H1 (cell line): ENCODE results near the gene TBX21. TPM values are rescaled to one million over a fixed set of nuclear protein-coding genes. Genes with fewer than 3 reads are reported as not detected.

Source experiments
- CTCF ChIA-PET: fragments of 300-600 bp; sonication (Branson Sonifier 250); formaldehyde crosslinking; loops from one replicate; lab custom pipeline; 2021; ENCODE audit not compliant: partially characterized antibody; lab: Charles Lee
- POLR2A ChIA-PET: fragments of 300-600 bp; sonication (Branson Sonifier 250); formaldehyde crosslinking; loops from one replicate; lab custom pipeline; 2021; ENCODE audit warnings: inconsistent platforms; ENCODE audit not compliant: partially characterized antibody; lab: Charles Lee
- DNase-seq, 2 experiments: peaks; one replicate each; pipeline versions ENCODE4 v3.0.0 to v3.0.0-alpha.2; 2010 to 2022; ENCODE audit warnings: low spot score in 2 of 2, low read depth in 1 of 2, mixed read lengths in 1 of 2
- FAIRE-seq: peaks from 2 replicates; lab custom pipeline; 2011; peaks lifted over from hg19 to GRCh38; lab: Jason Lieb, UNC
- H2AFZ ChIP-seq: 2 replicates; pipeline ENCODE4 v1.8.1; 2012; ENCODE audit warnings: low read length, inconsistent platforms
- H2AK5ac ChIP-seq: 2 replicates; pipeline ENCODE4 v1.6.1; 2013; ENCODE audit warnings: low read depth, low read length
- H2BK120ac ChIP-seq: replicated peaks from 2 replicates; pipeline ENCODE3; 2013; ENCODE audit warnings: low read depth, low read length, inconsistent platforms
- H2BK12ac ChIP-seq: 2 replicates; pipeline ENCODE4 v1.6.1; 2013; ENCODE audit warnings: low read depth, low read length
- H2BK15ac ChIP-seq: 2 replicates; pipeline ENCODE4 v1.6.1; 2013; ENCODE audit warnings: low read length
- H2BK20ac ChIP-seq: 2 replicates; pipeline ENCODE4 v1.6.1; 2013; ENCODE audit warnings: low read length
- H2BK5ac ChIP-seq: 2 replicates; pipeline ENCODE4 v1.6.1; 2013; ENCODE audit warnings: low read depth, low read length
- H3K14ac ChIP-seq: 2 replicates; pipeline ENCODE4 v1.6.1; 2013; ENCODE audit warnings: inconsistent platforms; ENCODE audit not compliant: insufficient read length
- H3K18ac ChIP-seq: 2 replicates; pipeline ENCODE4 v1.6.1; 2013; ENCODE audit warnings: low read length; ENCODE audit errors: extremely low read depth
- H3K23ac ChIP-seq: 2 replicates; pipeline ENCODE4 v1.6.1; 2013; ENCODE audit warnings: inconsistent platforms; ENCODE audit not compliant: insufficient read length
- H3K23me2 ChIP-seq: 2 replicates; pipeline ENCODE4 v1.6.1; 2013; ENCODE audit warnings: low read depth, low read length
- H3K27ac ChIP-seq: 2 replicates; pipeline ENCODE4 v1.6.1; 2011; ENCODE audit warnings: low read depth, low read length, inconsistent platforms
- H3K27me3 ChIP-seq, 4 experiments: replicated peaks in 1 of 4; 1 replicate in 1 of 4; 2 replicates in 3 of 4; pipeline versions ENCODE4 v1.6.1 to v1.8.1; 2011 to 2013; ENCODE audit warnings: low read length in 3 of 4, mild to moderate bottlenecking in 3 of 4, inconsistent platforms in 2 of 4, mixed read lengths in 2 of 4, moderate library complexity in 1 of 4; ENCODE audit not compliant: control insufficient read depth in 3 of 4, insufficient read depth in 3 of 4; ENCODE audit errors: extremely low read depth in 1 of 4
- H3K36me3 ChIP-seq, 4 experiments: 2 replicates each; pipeline versions ENCODE4 v1.6.1 to v1.8.1; 2011 to 2013; ENCODE audit warnings: mild to moderate bottlenecking in 4 of 4, low read length in 3 of 4, moderate library complexity in 2 of 4, control low read depth in 1 of 4, inconsistent platforms in 1 of 4; ENCODE audit not compliant: insufficient read depth in 4 of 4, control insufficient read depth in 2 of 4
- H3K4ac ChIP-seq: replicated peaks from 2 replicates; pipeline ENCODE3; 2013; ENCODE audit warnings: low read length, low read depth, mixed read lengths, inconsistent platforms; ENCODE audit not compliant: insufficient read length
- H3K4me1 ChIP-seq, 4 experiments: replicated peaks in 1 of 4; 1 replicate in 1 of 4; 2 replicates in 3 of 4; pipeline versions ENCODE4 v1.6.1 to v1.8.1; 2011 to 2013; ENCODE audit warnings: low read length in 3 of 4, inconsistent platforms in 2 of 4, mixed read lengths in 1 of 4; ENCODE audit not compliant: insufficient read depth in 4 of 4, control insufficient read depth in 3 of 4
- H3K4me2 ChIP-seq, 2 experiments: 2 replicates each; pipeline versions ENCODE4 v1.6.1 to v1.8.1; 2011 to 2013; ENCODE audit warnings: low read depth in 2 of 2, low read length in 2 of 2, control low read depth in 1 of 2, inconsistent platforms in 1 of 2, mild to moderate bottlenecking in 1 of 2; ENCODE audit not compliant: insufficient read depth in 1 of 2
- H3K4me3 ChIP-seq, 4 experiments: fragments of 200-600, 300-600 bp in 1 of 4; sonication (generic), shearing (Covaris generic), sonication (Bioruptor Twin) in 1 of 4; 2 replicates each; pipeline versions ENCODE4 v1.5.1 to v1.8.1; 2011 to 2016; ENCODE audit warnings: low read length in 4 of 4, low read depth in 3 of 4, control low read depth in 2 of 4, inconsistent platforms in 2 of 4, mild to moderate bottlenecking in 2 of 4, mixed read lengths in 1 of 4, moderate library complexity in 1 of 4; ENCODE audit not compliant: insufficient read depth in 2 of 4; ENCODE audit errors: extremely low read depth in 1 of 4
- H3K56ac ChIP-seq: replicated peaks from 2 replicates; pipeline ENCODE3; 2013; ENCODE audit warnings: low read depth, mild to moderate bottlenecking, mixed read lengths, low read length, inconsistent platforms; ENCODE audit not compliant: insufficient read length
- H3K79me1 ChIP-seq: 2 replicates; pipeline ENCODE4 v1.6.1; 2013; ENCODE audit warnings: low read depth, low read length, control low read depth
- H3K79me2 ChIP-seq, 2 experiments: 2 replicates each; pipeline versions ENCODE4 v1.6.1 to v1.8.1; 2012 to 2013; ENCODE audit warnings: low read length in 2 of 2, mild to moderate bottlenecking in 2 of 2, inconsistent platforms in 1 of 2; ENCODE audit not compliant: insufficient read depth in 2 of 2, control insufficient read depth in 1 of 2
- H3K9ac ChIP-seq, 4 experiments: replicated peaks in 1 of 4; 1 replicate in 1 of 4; 2 replicates in 3 of 4; pipeline versions ENCODE4 v1.6.1 to v1.8.1; 2011 to 2013; ENCODE audit warnings: low read depth in 3 of 4, low read length in 3 of 4, control low read depth in 2 of 4, mild to moderate bottlenecking in 2 of 4, moderate library complexity in 2 of 4, inconsistent platforms in 1 of 4; ENCODE audit errors: extremely low read depth in 1 of 4
- H3K9me3 ChIP-seq, 2 experiments: 2 replicates each; pipeline versions ENCODE4 v1.6.1 to v1.8.1; 2012 to 2013; ENCODE audit warnings: mild to moderate bottlenecking in 2 of 2, moderate library complexity in 2 of 2, control low read depth in 1 of 2, inconsistent platforms in 1 of 2, low read depth in 1 of 2, low read length in 1 of 2, mixed read lengths in 1 of 2; ENCODE audit not compliant: insufficient read depth in 2 of 2
- H4K20me1 ChIP-seq, 2 experiments: replicated peaks in 1 of 2; 2 replicates each; pipeline versions ENCODE3 to v1.8.1; 2011 to 2013; ENCODE audit warnings: inconsistent platforms in 2 of 2, low read length in 2 of 2, mild to moderate bottlenecking in 1 of 2; ENCODE audit not compliant: insufficient read depth in 2 of 2, control insufficient read depth in 1 of 2
- H4K5ac ChIP-seq: 2 replicates; pipeline ENCODE4 v1.6.1; 2013; ENCODE audit warnings: low read length, low read depth, mixed read lengths, inconsistent platforms; ENCODE audit not compliant: insufficient read length
- H4K8ac ChIP-seq: 2 replicates; pipeline ENCODE4 v1.8.0; 2013; ENCODE audit warnings: mild to moderate bottlenecking, moderate library complexity, low read length, inconsistent platforms; ENCODE audit not compliant: insufficient read depth; ENCODE audit errors: extremely low read depth
- H4K91ac ChIP-seq: replicated peaks from 2 replicates; pipeline ENCODE3; 2013; ENCODE audit warnings: low read length, mixed read lengths, inconsistent platforms; ENCODE audit not compliant: insufficient read length
- KDM1A ChIP-seq: fragments of 200-600, 300-600 bp; sonication (generic); IDR thresholded peaks from 2 replicates; pipeline ENCODE4 v1.7.1; 2016; ENCODE audit warnings: mild to moderate bottlenecking, low read length, borderline replicate concordance
- RNF2 ChIP-seq: fragments of 200-900, 300-1000 bp; sonication (generic); IDR thresholded peaks from 2 replicates; pipeline ENCODE4 v1.7.1; 2016; ENCODE audit warnings: borderline replicate concordance, low read depth, mild to moderate bottlenecking, antibody characterized with exemption, low read length; ENCODE audit not compliant: poor library complexity, severe bottlenecking; ENCODE audit errors: missing control alignments
- SP2 ChIP-seq: IDR thresholded peaks from 2 replicates; pipeline ENCODE4 v1.6.1; 2012; ENCODE audit warnings: mild to moderate bottlenecking, low read length, inconsistent platforms
- SP4 ChIP-seq: IDR thresholded peaks from 2 replicates; pipeline ENCODE4 v1.6.1; 2012; ENCODE audit warnings: low read length, inconsistent platforms
- WGBS, 2 experiments: shearing (Covaris generic) in 1 of 2; methylation state at CpG; one replicate each; pipeline versions ENCODE4 v1.1.6 to v1.1.7; 2013 to 2015; ENCODE audit warnings: low lambda C conversion rate in 2 of 2, mixed read lengths in 2 of 2, inconsistent platforms in 1 of 2, low coverage in 1 of 2, missing lambda C conversion rate in 1 of 2; ENCODE audit not compliant: insufficient replicate concordance in 2 of 2, insufficient coverage in 1 of 2, insufficient read length in 1 of 2; ENCODE audit errors: extremely low coverage in 1 of 2, missing lambda C conversion rate in 1 of 2; 5-methylcytosine and 5-hydroxymethylcytosine counted together
- polyA plus RNA-seq, 7 experiments: library from polyadenylated mRNA; depleted of rRNA in 3 of 7; stranded (reverse) in 5 of 7; unstranded in 2 of 7; fragments of >200 nt in 5 of 7; fragments of 200-250 nt in 2 of 7; gene quantifications; 1 replicate in 5 of 7; 2 replicates in 1 of 7; 4 replicates in 1 of 7; pipeline versions ENCODE4 v1.2.1 to v1.2.3, GENCODE V29; 2011 to 2013; ENCODE audit warnings: missing spikeins in 2 of 7, mixed read lengths in 2 of 7
- total RNA-seq: library from RNA; stranded (reverse); fragmentation: NEBNext Ultra II Directional; extraction: Animal tissue kit (Norgen Biotek cat#: 25700); gene quantifications from 2 replicates; pipeline ENCODE4 v1.2.1, GENCODE V29; 2021
- TF ChIP-seq, protein P1 (sequence below): IDR thresholded peaks from 2 replicates; pipeline ENCODE4 v1.6.1; 2012; ENCODE audit warnings: inconsistent platforms
- TF ChIP-seq, protein P2 (sequence below), 3 experiments: IDR thresholded peaks; 1 replicate in 2 of 3; 2 replicates in 1 of 3; pipeline versions ENCODE4 v1.5.1 to v1.6.1; 2011; ENCODE audit warnings: low read length in 3 of 3, mild to moderate bottlenecking in 3 of 3, inconsistent platforms in 2 of 3, low read depth in 1 of 3, moderate library complexity in 1 of 3; ENCODE audit not compliant: insufficient read depth in 1 of 3; ENCODE audit errors: control extremely low read depth in 1 of 3

Gene TBX21
- total and polyA plus RNA-seq, 2 of the 8 experiments (the other 6 are each of a cell fraction or from before 2014, with no cell fraction given), result not detected

DNA sequence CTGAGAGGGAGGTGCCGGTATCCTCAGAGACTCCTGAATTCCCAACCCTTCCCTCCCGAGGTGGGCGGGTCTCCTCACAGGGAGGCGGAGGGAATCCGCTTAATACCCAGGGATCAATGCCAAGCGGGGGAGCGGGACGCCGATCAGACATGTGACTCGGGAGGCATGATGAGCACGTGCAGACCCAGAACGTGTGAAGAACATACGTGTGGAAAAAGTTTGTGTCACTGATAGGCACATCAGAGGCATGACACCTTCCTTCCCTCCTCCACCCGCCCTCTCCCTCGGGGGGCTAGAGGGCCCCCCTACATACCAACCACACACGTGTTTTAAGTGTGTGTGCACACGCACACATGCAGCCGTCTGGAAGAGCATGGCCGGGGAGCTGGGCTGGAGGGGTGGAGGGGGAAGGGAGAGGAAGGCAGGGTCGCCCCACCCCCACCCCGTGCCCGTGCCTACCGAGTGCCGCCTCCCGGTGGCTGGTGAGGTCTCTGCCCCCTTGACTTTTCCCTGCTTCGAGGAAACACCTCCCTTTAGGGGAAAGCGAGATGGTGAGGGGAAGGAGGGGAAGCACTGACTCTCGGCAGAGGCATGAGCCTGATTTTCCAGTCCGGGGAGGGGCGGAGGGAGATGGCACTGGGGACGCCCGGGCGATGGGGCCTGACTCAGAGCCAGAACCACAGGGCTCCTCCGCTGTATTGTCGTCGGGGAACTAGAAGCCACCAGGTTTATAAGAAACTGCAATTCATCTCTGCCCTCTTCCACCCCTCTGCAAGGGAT lies 12.1 kb upstream of the TBX21 start:
- Histone ChIP-seq H2BK20ac (no peak overlapping the region), H3K9ac (no peak overlapping the region), H3K36me3 (no peaks in the 10 kb centered on the region), H3K18ac (peak overlapping the region; percentile 52), H3K23me2 (no peaks in the 10 kb centered on the region; the same call in 1 of the 2 replicates), H2AFZ (peak overlapping the region; percentile 37; the same call in 1 of the 2 replicates), H4K91ac (peak overlapping the region; percentile 62), H3K9me3 (no peaks in the 10 kb centered on the region), H2BK12ac (peak overlapping the region; percentile 92; the same call in 1 of the 2 replicates), H4K5ac (no peak overlapping the region), H2BK5ac (peak overlapping the region; percentile 77), H4K20me1 (no peaks in the 10 kb centered on the region), H3K4me1 (peaks cover 0 to 23% (median 10%) of the 10 kb centered on the region in 4 experiments; a peak in 5 of 7 replicates), H3K79me1 (no peaks in the 10 kb centered on the region), H2AK5ac (no peak overlapping the region; the same call in 1 of the 2 replicates), H3K27ac (no peak overlapping the region), H4K8ac (no peak overlapping the region; the same call in 1 of the 2 replicates), H3K56ac (peak overlapping the region; percentile 50), H3K27me3 (peaks cover 0 to 25% (median 22%) of the 10 kb centered on the region in 4 experiments; a peak in 6 of 7 replicates), H3K79me2 (no peaks in the 10 kb centered on the region), H2BK120ac (no peak overlapping the region), H3K4me3 (peak overlapping the region in 1 of 4 experiments; percentile 46; a peak in 4 of 8 replicates), H3K14ac (no peak overlapping the region), H3K4me2 (peak overlapping the region; percentile 52 to 66), H3K4ac (no peak overlapping the region), H2BK15ac (peak overlapping the region; percentile 90; the same call in 1 of the 2 replicates), H3K23ac (no peak overlapping the region)
- WGBS, 2 experiments, result 36% methylated on average over 25 of the region's 36 CpGs; no CpG with 5 or more reads in 1 of the 2 experiments
- FAIRE-seq (peak; percentile 19), DNase-seq (peak in 1 of 2 experiments; percentile 69)
- POLR2A ChIA-PET, result interaction anchor here (1.2 to 1.5 kb wide), 2 partner anchors 15 to 51 kb away, joined by 3 to 5 read pairs; no protein-coding TSS in a partner anchor
- CTCF ChIA-PET, result interaction anchor here (0.8 to 2.0 kb wide), 7 partner anchors 8 to 23 kb away, joined by 3 to 11 read pairs (median 4); partner anchors contain the start of gene TBX21
- TF ChIP-seq KDM1A (peak; percentile 7; the same call in 1 of the 2 replicates), SP2 (no peak), RNF2 (peak; percentile 67), SP4 (0 out of 2 replicates have a peak, but pooled peaks have one; percentile 27)
- TF ChIP-seq, protein P1, sequence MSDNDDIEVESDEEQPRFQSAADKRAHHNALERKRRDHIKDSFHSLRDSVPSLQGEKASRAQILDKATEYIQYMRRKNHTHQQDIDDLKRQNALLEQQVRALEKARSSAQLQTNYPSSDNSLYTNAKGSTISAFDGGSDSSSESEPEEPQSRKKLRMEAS, result peak; percentile 100
- TF ChIP-seq, protein P2, sequence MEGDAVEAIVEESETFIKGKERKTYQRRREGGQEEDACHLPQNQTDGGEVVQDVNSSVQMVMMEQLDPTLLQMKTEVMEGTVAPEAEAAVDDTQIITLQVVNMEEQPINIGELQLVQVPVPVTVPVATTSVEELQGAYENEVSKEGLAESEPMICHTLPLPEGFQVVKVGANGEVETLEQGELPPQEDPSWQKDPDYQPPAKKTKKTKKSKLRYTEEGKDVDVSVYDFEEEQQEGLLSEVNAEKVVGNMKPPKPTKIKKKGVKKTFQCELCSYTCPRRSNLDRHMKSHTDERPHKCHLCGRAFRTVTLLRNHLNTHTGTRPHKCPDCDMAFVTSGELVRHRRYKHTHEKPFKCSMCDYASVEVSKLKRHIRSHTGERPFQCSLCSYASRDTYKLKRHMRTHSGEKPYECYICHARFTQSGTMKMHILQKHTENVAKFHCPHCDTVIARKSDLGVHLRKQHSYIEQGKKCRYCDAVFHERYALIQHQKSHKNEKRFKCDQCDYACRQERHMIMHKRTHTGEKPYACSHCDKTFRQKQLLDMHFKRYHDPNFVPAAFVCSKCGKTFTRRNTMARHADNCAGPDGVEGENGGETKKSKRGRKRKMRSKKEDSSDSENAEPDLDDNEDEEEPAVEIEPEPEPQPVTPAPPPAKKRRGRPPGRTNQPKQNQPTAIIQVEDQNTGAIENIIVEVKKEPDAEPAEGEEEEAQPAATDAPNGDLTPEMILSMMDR (IDR thresholded peaks at IDR 0.05; ENCODE audit: control extremely low read depth in 1 of 3, insufficient read depth in 1 of 3, low read depth in 1 of 3, low read length in 3 of 3), result peak; percentile 17 to 38 (median 28); a peak in 2 of 4 replicates
